DMS79 (cell line): ENCODE data around the gene AVL9.
"Not testable (repeated sequence)": the region's sequence is repeated elsewhere in the genome, so short reads cannot be mapped to it uniquely, and the experiment has no call there.

Source experiments
- DNase-seq: peaks from one replicate; lab custom pipeline; 2025; lab: John Stamatoyannopoulos, UW

AVL9 gene

GRCh38 chr7:32495298-32496051 lies at the start of gene AVL9:
Gene AVL9 (plus strand): TSS chr7:32495489. CDS start chr7:32495710, 221 bp downstream.
- DNase-seq = peak; percentile 91

GRCh38 chr7:32447218-32447617 lies 48.1 kb upstream of the AVL9 start:
- DNase-seq = no peak

GRCh38 chr7:32453341-32454011 lies 41.8 kb upstream of the AVL9 start:
- DNase-seq = peak; percentile 75

DNA sequence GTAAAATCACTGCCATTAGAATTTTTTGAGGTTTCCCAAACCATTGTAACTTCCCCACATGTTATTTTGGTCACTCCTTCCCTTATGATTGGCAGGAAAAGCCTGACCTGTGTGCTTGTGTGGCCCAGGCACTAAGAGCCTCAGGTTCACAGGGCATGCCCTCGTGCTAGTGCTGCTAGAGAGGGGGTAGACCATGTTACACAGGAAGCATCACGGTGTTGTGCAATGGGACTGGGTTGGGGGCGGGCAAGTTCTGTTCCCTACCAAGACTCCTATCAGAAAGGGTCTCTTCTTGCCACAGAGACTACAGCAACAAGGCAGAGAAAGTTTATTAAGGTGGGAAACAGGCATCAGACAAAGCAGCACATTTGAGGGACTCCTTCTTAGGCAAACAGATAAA lies 37.3 kb upstream of the AVL9 start:
- DNase-seq = no peak

- DNase-seq = no peak
Observed at GRCh38 chr7:32459788-32460187, 35.5 kb upstream of the AVL9 start.

DNA sequence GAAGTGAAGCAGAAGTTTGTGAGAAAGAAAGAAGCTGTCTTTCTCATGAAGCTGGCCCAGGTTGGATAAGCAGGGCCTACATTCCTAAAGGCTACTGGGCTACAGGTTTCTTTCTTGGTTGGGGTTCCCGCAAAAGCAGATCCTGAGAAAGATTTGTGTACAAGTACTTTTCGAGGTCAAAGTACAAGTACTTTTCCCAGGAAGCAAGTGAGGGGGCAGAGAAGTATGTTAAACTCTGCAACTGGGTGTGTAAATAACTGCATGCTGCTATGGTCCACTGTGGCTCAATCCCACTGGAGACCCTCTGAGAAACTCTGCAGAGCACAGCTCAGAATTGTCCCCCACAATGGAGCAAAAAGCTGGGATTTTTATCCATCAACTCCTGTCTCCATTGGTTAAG lies 33.8 kb upstream of the AVL9 start:
- no peak for DNase-seq

GRCh38 chr7:32462451-32462850 lies 32.8 kb upstream of the AVL9 start:
- DNase-seq = no peak

GRCh38 chr7:32462977-32463376 lies 32.3 kb upstream of the AVL9 start:
- DNase-seq = no peak

- DNase-seq = not testable (repeated sequence)
Observed at GRCh38 chr7:32464641-32465416, 30.5 kb upstream of the AVL9 start.

GRCh38 chr7:32470004-32470403 lies 25.3 kb upstream of the AVL9 start:
- DNase-seq = not testable (repeated sequence)

GRCh38 chr7:32470871-32471270 lies 24.4 kb upstream of the AVL9 start:
- DNase-seq = no peak

DNA sequence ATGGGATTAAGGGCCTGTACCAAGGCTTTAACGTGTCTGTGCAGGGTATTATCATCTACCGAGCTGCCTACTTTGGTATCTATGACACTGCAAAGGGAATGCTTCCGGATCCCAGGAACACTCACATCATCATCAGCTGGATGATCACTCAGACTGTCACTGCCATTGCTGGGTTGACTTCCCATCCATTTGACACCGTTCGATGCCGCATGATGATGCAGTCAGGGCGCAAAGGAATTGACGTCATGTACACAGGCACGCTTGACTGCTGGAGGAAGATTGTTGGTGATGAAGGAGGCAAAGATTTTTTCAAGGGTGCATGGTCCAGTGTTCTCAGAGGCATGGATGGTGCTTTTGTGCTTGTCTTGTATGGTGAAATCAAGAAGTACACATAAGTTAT lies 23.3 kb upstream of the AVL9 start:
- no peak for DNase-seq

- DNase-seq = no peak
Observed at GRCh38 chr7:32474008-32474407, 21.3 kb upstream of the AVL9 start.

DNA sequence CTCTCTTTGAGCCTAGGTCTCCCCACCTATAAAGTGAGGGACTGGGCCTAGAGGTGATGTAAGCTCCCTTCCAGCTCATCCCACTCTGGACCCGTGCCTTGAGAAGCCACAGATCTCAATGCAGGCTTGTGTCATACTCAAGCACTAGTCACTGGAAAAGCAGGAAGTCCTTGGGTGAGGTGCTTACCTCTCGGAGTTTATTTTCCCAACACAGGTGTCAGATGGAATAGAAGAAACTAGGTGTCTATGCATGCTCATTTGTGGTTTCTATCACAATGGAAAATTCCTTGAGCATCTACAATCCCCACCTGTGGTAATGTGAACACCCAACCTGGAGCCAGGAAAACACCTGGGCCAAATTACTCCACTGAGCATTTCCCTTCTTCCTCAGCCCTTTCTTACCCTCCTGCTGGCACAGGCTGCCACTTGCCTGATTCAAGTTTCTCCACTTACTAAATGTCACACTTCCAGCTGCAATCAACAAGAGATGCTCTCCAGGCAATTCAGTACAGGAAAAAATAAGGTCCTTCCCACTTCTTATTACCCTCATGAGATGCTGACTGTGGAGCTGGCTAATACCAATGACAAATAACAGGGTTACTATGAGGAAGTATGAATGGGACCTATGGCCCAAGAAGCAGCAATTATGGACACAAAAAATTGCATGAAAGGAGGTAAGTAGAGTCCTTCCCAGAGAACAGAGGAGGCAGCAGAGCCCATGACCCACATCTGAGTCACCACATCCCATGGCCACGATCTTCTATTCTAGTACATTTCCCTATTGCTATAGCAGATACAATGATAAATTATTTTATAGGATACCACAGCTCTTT lies 18.3 kb upstream of the AVL9 start:
- DNase-seq = no peak

DNA sequence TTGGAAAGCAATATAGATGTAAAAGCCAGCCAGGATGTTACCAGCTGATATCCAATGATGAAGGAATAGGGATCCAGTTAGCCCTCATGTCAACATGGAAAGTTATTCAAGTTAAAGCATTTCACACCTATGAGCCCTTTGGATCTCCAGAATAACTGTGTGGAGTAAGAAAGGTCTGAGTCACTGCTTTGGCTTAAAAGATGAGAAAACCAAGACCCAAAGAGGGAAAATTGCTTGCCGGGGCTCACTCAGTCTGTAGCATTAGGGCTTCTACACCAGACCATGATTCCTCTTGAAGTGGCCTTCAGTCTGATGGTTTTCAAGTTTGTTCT lies 17.7 kb upstream of the AVL9 start:
- DNase-seq = no peak

- peak; percentile 52 for DNase-seq
Observed at GRCh38 chr7:32479574-32480200, 15.6 kb upstream of the AVL9 start.

- no peak for DNase-seq
Observed at GRCh38 chr7:32481176-32481575, 14.1 kb upstream of the AVL9 start.

DNA sequence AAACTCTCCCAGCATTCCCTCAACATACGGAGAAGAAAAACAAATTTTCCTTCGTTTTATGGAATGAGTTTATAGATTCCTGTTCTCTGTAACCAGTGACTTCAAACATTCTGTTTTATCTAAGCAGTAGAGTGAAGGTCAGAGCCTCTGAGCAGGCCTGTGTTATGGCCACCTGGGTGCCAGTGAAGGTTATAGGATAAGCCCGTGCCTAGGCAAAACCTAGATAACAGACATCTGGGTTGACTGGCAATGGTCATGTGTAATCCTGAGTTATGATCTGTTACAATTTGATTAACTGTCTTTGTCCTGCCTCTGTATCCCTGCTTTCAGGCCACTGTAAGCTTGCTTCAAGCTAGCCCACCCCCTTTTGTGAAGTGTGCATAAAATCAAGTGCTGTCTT lies 13.4 kb upstream of the AVL9 start:
- no peak for DNase-seq

- DNase-seq = no peak
Observed at GRCh38 chr7:32489788-32490126, 5.5 kb upstream of the AVL9 start.

- DNase-seq = peak; percentile 87
Observed at GRCh38 chr7:32490127-32490796, 5.0 kb upstream of the AVL9 start, which contains the start of gene LSM5. Gene LSM5 (minus strand): TSS chr7:32490380. CDS start chr7:32490365, 15 bp downstream.

GRCh38 chr7:32494946-32495297 lies 367 bp upstream of the AVL9 start:
- DNase-seq = peak; percentile 54
